Gastrocnemius medialis (tissue), 4 donors: ENCODE data around the gene B3GNT4. TPM values are rescaled to one million over a fixed set of nuclear protein-coding genes. Genes with fewer than 3 reads are reported as not detected.
A peak's percentile ranks its signal among the peaks of the same experiment; 100 is the strongest.
"Not testable (repeated sequence)": the region's sequence is repeated elsewhere in the genome, so short reads cannot be mapped to it uniquely, and the experiment has no call there.

Experiments
- ATAC-seq, 2 donors: fragments of 150-250 bp; one replicate each; pipeline ENCODE4 v1.9.1; 2016
- DNase-seq, 2 donors: peaks; one replicate each; pipeline ENCODE4 v3.0.0-alpha.2; 2019
- H3K27ac ChIP-seq, 4 donors: fragments of 200-600 bp; sonication (generic); 1 replicate in 1 of 4; 2 replicates in 3 of 4; pipeline ENCODE4 v1.5.1; 2016 to 2018; ENCODE audit warnings: mild to moderate bottlenecking in 2 of 4, moderate library complexity in 1 of 4
- H3K27me3 ChIP-seq, 3 donors: fragments of 200-600 bp; sonication (generic) in 2 of 3; 1 replicate in 1 of 3; 2 replicates in 2 of 3; pipeline versions ENCODE4 v1.5.1 to v1.6.0; 2016 to 2019; ENCODE audit warnings: mild to moderate bottlenecking in 1 of 3, moderate library complexity in 1 of 3
- H3K36me3 ChIP-seq, 2 donors: fragments of 200-600 bp; sonication (generic) in 1 of 2; one replicate each; pipeline ENCODE4 v1.5.1; 2017 to 2018
- H3K4me1 ChIP-seq, 2 donors: fragments of 200-600 bp; sonication (generic) in 1 of 2; one replicate each; pipeline ENCODE4 v1.5.1; 2016 to 2017; ENCODE audit warnings: mild to moderate bottlenecking in 2 of 2
- H3K4me3 ChIP-seq, 4 donors: fragments of 200-600 bp; sonication (generic) in 3 of 4; 1 replicate in 1 of 4; 2 replicates in 3 of 4; pipeline ENCODE4 v1.5.1; 2016 to 2019; ENCODE audit warnings: mild to moderate bottlenecking in 2 of 4
- H3K9me3 ChIP-seq, 3 donors: fragments of 200-600 bp; sonication (generic) in 2 of 3; 1 replicate in 1 of 3; 2 replicates in 2 of 3; pipeline ENCODE4 v1.5.1; 2016 to 2019
- CTCF ChIP-seq, 5 experiments: fragments of 450-650 bp in 3 of 5; fragments of 200-600 bp in 2 of 5; sonication (generic) in 2 of 5; IDR thresholded peaks in 4 of 5; conservative IDR thresholded peaks in 1 of 5; 1 replicate in 4 of 5; 2 replicates in 1 of 5; pipeline ENCODE4 v1.5.1; 2016 to 2019; ENCODE audit warnings: antibody characterized with exemption in 5 of 5, mild to moderate bottlenecking in 3 of 5, moderate library complexity in 3 of 5
- POLR2A ChIP-seq, 2 donors: fragments of 450-650 bp; IDR thresholded peaks; one replicate each; pipeline ENCODE4 v1.6.1; 2017; ENCODE audit warnings: antibody characterized with exemption in 2 of 2, mild to moderate bottlenecking in 2 of 2, moderate library complexity in 2 of 2
- in situ Hi-C, 4 donors: fragments of 200-750 bp; cut with MboI; loops; one replicate each; pipeline versions ENCODE4 v1.15.0 to v1.8.0; 2017; ENCODE audit warnings: low sequenced_read_pairs in 4 of 4
- intact Hi-C: fragments of 100-400 bp; cut with DNase I; formaldehyde crosslinking; loops from one replicate; pipeline ENCODE4 v1.15.1; 2023; ENCODE audit warnings: low total_unique reads
- total RNA-seq, 4 donors: library from RNA; depleted of rRNA; stranded (reverse); fragments of >200 nt; gene quantifications; one replicate each; pipeline versions ENCODE4 v1.1.0 to v1.2.3, GENCODE V29; 2016

B3GNT4 gene
- total RNA-seq, 4 donors from 2014 or later: not detected

DNA sequence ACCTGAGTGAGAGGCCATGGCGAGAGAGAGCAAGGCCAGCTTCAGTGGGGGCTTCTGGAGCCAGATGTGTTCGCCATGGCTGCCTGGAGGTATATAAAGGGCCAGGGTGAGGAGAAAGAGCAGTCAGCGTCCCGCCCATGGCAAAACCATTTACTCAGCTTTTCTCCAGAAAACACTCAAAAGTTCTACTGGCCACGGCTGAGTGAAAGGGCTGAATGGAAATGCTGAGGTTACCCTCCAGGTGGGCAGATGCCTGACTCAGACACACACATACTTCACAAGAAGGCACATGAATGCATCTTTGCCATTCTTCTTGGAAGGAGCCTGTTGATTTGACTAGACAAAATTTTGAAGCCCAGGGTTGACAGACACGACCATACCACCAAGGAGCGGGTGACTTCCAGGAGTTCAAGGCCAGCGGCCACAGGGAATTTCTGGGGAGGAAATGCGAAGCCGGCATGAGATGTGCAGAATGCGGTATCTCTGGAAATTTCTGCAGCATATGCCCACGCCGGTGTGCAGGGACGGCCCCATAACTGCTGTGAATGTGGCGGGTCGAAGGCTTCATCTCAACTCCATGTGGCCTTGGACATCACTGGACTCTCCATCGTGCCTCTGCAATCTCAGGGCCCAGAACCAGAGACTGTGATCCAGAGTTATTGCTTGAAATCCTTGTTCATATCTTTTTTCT, 29.2 kb upstream of the B3GNT4 start, which contains the start of gene IL31:
TSS of gene IL31 (minus strand) at position 67 of the 691 bp plus-strand sequence. CDS start at position 18, 49 bp downstream.
- Histone ChIP-seq H3K9me3 (no peaks in the 10 kb centered on the region), H3K27ac (no peak within 1 kb of the TSS), H3K4me3 (no peak within 1 kb of the TSS), H3K4me1 (no peaks in the 10 kb centered on the region), H3K27me3 (peaks cover 0 to 3% (median 0%) of the 10 kb centered on the region in 3 donors), H3K36me3 (no peaks in the 10 kb centered on the region)
- in situ Hi-C loops (no loop called here), intact Hi-C loops (no loop called here)
- ATAC-seq (no peak), DNase-seq (no peak)
- TF ChIP-seq POLR2A (IDR thresholded peaks at IDR 0.05): no peak
- TF ChIP-seq CTCF (IDR thresholded peaks at IDR 0.05 in 4 of 5, conservative IDR thresholded peaks at IDR 0.05 in 1 of 5): no peak

- DNase-seq, in situ Hi-C loops, H3K4me1 ChIP-seq, H3K27me3 ChIP-seq, H3K27ac ChIP-seq, H3K4me3 ChIP-seq, H3K36me3 ChIP-seq, ATAC-seq, intact Hi-C loops, H3K9me3 ChIP-seq: not testable (repeated sequence)
Measured at GRCh38 chr12:122176473-122176872, 27.0 kb upstream of the B3GNT4 start.

- H3K27ac ChIP-seq: no peak within 1 kb of the TSS
- intact Hi-C loops: loop anchor here (5.0 kb wide), 1 partner anchor 41 kb away; no protein-coding TSS in a partner anchor
- TF ChIP-seq CTCF (IDR thresholded peaks at IDR 0.05 in 4 of 5, conservative IDR thresholded peaks at IDR 0.05 in 1 of 5): no peak
- no peak for TF ChIP-seq POLR2A (IDR thresholded peaks at IDR 0.05)
- H3K4me3 ChIP-seq: peak within 1 kb of the TSS; percentile 39 to 64 (median 53)
- H3K27me3 ChIP-seq: peaks cover 0 to 10% (median 0%) of the 10 kb centered on the region in 3 donors
- H3K4me1 ChIP-seq: no peaks in the 10 kb centered on the region
- H3K9me3 ChIP-seq: no peaks in the 10 kb centered on the region
- DNase-seq (no peak), ATAC-seq (peak; percentile 26 to 30)
- in situ Hi-C loops: no loop called here
- H3K36me3 ChIP-seq: no peaks in the 10 kb centered on the region
Measured at GRCh38 chr12:122182887-122183587, 20.5 kb upstream of the B3GNT4 start, which contains the start of gene LRRC43. Gene LRRC43 (plus strand): TSS chr12:122183123. CDS start chr12:122183145, 22 bp downstream.

GRCh38 chr12:122183588-122183940, 19.9 kb upstream of the B3GNT4 start:
- no peaks in the 10 kb centered on the region for H3K36me3 ChIP-seq
- in situ Hi-C loops (no loop called here), intact Hi-C loops (loop anchor here (5.0 kb wide), 1 partner anchor 41 kb away; no protein-coding TSS in a partner anchor)
- no peak overlapping the region for H3K27ac ChIP-seq
- no peak for TF ChIP-seq POLR2A (IDR thresholded peaks at IDR 0.05)
- no peak for TF ChIP-seq CTCF (IDR thresholded peaks at IDR 0.05 in 4 of 5, conservative IDR thresholded peaks at IDR 0.05 in 1 of 5)
- DNase-seq: no peak
- H3K4me3 ChIP-seq: peak overlapping the region in 3 of 4 donors; percentile 39 to 58 (median 48)
- peaks cover 0 to 10% (median 0%) of the 10 kb centered on the region in 3 donors for H3K27me3 ChIP-seq
- no peaks in the 10 kb centered on the region for H3K4me1 ChIP-seq
- H3K9me3 ChIP-seq: no peaks in the 10 kb centered on the region
- ATAC-seq: no peak

DNA sequence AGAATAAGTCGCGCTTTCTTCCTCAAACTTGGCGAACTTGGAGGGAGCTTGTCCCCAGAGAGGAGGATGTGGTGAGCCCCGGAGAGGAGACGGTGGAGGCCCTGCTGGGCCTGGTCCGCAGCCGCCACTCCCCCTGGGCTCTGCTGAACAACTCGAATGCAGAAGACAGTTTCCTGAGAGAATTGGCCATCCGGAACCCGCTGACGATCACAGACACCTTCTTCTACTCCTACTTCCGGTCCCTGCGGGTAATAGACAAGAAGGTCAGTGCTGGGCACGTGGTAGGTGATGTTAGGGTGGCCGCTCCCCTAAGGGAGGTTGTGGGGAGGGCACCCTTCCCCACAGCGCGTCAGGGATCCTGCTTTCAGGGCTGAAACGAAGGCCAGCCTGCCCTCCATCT, 19.0 kb upstream of the B3GNT4 start:
- intact Hi-C loops (loop anchor here (5.0 kb wide), 1 partner anchor 42 kb away; no protein-coding TSS in a partner anchor), in situ Hi-C loops (no loop called here)
- no peak for ATAC-seq

More for the DNA sequence above, 19.0 kb upstream of the B3GNT4 start:
- Histone ChIP-seq H3K9me3 (no peaks in the 10 kb centered on the region), H3K4me3 (no peak overlapping the region), H3K4me1 (no peaks in the 10 kb centered on the region), H3K27me3 (peaks cover 0 to 10% (median 0%) of the 10 kb centered on the region in 3 donors), H3K27ac (no peak overlapping the region), H3K36me3 (no peaks in the 10 kb centered on the region)
- no peak for TF ChIP-seq CTCF (IDR thresholded peaks at IDR 0.05 in 4 of 5, conservative IDR thresholded peaks at IDR 0.05 in 1 of 5)
- no peak for TF ChIP-seq POLR2A (IDR thresholded peaks at IDR 0.05)
- DNase-seq: no peak
